Effector CD8-positive, alpha-beta T cell (primary cell): ENCODE results near the gene PLOD2.
"Not testable (repeated sequence)": the region's sequence is repeated elsewhere in the genome, so short reads cannot be mapped to it uniquely, and the experiment has no call there.

Source experiments
- DNase-seq: peaks from one replicate; lab custom pipeline; 2025; lab: John Stamatoyannopoulos, UW

The PLOD2 gene

GRCh38 chr3:146138902-146139301 is 22.1 kb downstream of the PLOD2 start:
- no peak for DNase-seq

GRCh38 chr3:146136647-146137046 is 24.3 kb downstream of the PLOD2 start:
- no peak for DNase-seq

- DNase-seq: no peak
Measured at GRCh38 chr3:146134348-146135117, 26.5 kb downstream of the PLOD2 start.

- no peak for DNase-seq
Measured at GRCh38 chr3:146133441-146133840, 27.5 kb downstream of the PLOD2 start.

GRCh38 chr3:146131616-146132410 is 29.2 kb downstream of the PLOD2 start:
- no peak for DNase-seq

- no peak for DNase-seq
Measured at GRCh38 chr3:146130881-146131371, 30.1 kb downstream of the PLOD2 start.

- no peak for DNase-seq
Measured at GRCh38 chr3:146129750-146130149, 31.2 kb downstream of the PLOD2 start.

GRCh38 chr3:146128939-146129338 is 32.0 kb downstream of the PLOD2 start:
- no peak for DNase-seq

GRCh38 chr3:146128179-146128578 is 32.8 kb downstream of the PLOD2 start:
- no peak for DNase-seq

GRCh38 chr3:146125951-146126350 is 35.0 kb downstream of the PLOD2 start:
- no peak for DNase-seq

GRCh38 chr3:146124126-146124801 is 36.7 kb downstream of the PLOD2 start:
- no peak for DNase-seq

- no peak for DNase-seq
Measured at GRCh38 chr3:146117406-146118285, 43.3 kb downstream of the PLOD2 start.

- DNase-seq: no peak
Measured at GRCh38 chr3:146115619-146116018, 45.4 kb downstream of the PLOD2 start.

GRCh38 chr3:146113804-146114203 is 47.2 kb downstream of the PLOD2 start:
- DNase-seq: not testable (repeated sequence)

- DNase-seq: no peak
Measured at GRCh38 chr3:146111337-146111736, 49.6 kb downstream of the PLOD2 start.

- no peak for DNase-seq
Measured at GRCh38 chr3:146110161-146110560, 50.8 kb downstream of the PLOD2 start.

- DNase-seq: no peak
Measured at GRCh38 chr3:146106986-146107385, 54.0 kb downstream of the PLOD2 start.

- DNase-seq: no peak
Measured at GRCh38 chr3:146104068-146104467, 56.9 kb downstream of the PLOD2 start.

GRCh38 chr3:146102885-146103284 is 58.1 kb downstream of the PLOD2 start:
- DNase-seq: no peak

GRCh38 chr3:146101538-146101937 is 59.4 kb downstream of the PLOD2 start:
- no peak for DNase-seq

- DNase-seq: no peak
Measured at GRCh38 chr3:146100825-146101444, 60.0 kb downstream of the PLOD2 start.
